Measurements from ENCODE around the gene CD63.

The CD63 gene

DNA sequence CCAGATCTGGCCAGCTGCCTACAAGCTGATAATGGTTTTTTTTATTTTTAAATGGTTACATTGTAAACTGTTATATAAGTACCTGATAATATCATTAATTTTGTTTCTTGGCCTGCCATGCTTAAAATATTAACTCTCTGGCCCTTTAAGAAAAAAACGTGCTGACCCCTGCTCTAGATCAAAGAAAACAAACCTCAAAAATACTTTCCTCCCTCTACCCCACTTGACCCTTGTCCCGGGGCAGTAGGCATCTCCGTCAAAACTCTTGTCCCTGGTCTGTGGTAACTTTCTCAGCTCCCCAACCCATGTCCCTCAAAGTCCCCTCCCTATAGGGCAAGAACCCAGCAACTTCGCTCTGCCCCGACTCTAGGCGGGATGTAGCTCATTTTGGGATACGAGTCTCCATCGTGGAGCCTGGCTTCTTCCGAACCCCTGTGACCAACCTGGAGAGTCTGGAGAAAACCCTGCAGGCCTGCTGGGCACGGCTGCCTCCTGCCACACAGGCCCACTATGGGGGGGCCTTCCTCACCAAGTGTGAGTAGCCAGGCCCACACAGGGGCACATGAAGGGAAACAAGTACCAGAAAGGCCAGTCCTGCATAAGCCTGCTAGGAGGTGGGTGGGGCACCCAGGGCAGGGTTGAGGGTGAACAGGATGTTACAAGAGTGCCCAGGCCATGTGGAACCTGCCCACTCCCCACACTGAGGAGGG is 5.1 kb downstream of the CD63 start:
- POLR2A ChIA-PET, result interaction anchor here (1.3 kb wide), 1 partner anchor 21 kb away, joined by 3 read pairs; no protein-coding TSS in a partner anchor
- no peaks in the 10 kb centered on the region for H3K4me1 ChIP-seq (ENCODE audit: control insufficient read depth, insufficient read depth, low read length)
- TF ChIP-seq GLIS2 (tag by site-specific recombination; IDR thresholded peaks at IDR 0.05) (peak; percentile 23; the same call in 1 of the 2 replicates), ZNF202 (tag by site-specific recombination; IDR thresholded peaks at IDR 0.05; ENCODE audit: borderline replicate concordance) (no peak), ZNF248 (tag by site-specific recombination; IDR thresholded peaks at IDR 0.05) (no peak), GLI4 (tag by site-specific recombination; IDR thresholded peaks at IDR 0.05) (no peak), SETDB1 (IDR thresholded peaks at IDR 0.05; ENCODE audit: insufficient read length, low read length) (no peak), ZIC2 (tag by site-specific recombination; IDR thresholded peaks at IDR 0.05) (peak; percentile 41; the same call in 1 of the 2 replicates), FEZF1 (tag by site-specific recombination; IDR thresholded peaks at IDR 0.05) (no peak), ZNF792 (tag by site-specific recombination; IDR thresholded peaks at IDR 0.05) (no peak)
- TF ChIP-seq, protein P1, sequence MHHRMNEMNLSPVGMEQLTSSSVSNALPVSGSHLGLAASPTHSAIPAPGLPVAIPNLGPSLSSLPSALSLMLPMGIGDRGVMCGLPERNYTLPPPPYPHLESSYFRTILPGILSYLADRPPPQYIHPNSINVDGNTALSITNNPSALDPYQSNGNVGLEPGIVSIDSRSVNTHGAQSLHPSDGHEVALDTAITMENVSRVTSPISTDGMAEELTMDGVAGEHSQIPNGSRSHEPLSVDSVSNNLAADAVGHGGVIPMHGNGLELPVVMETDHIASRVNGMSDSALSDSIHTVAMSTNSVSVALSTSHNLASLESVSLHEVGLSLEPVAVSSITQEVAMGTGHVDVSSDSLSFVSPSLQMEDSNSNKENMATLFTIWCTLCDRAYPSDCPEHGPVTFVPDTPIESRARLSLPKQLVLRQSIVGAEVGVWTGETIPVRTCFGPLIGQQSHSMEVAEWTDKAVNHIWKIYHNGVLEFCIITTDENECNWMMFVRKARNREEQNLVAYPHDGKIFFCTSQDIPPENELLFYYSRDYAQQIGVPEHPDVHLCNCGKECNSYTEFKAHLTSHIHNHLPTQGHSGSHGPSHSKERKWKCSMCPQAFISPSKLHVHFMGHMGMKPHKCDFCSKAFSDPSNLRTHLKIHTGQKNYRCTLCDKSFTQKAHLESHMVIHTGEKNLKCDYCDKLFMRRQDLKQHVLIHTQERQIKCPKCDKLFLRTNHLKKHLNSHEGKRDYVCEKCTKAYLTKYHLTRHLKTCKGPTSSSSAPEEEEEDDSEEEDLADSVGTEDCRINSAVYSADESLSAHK (tag by site-specific recombination; IDR thresholded peaks at IDR 0.05), result no peak
- TF ChIP-seq, protein P2, sequence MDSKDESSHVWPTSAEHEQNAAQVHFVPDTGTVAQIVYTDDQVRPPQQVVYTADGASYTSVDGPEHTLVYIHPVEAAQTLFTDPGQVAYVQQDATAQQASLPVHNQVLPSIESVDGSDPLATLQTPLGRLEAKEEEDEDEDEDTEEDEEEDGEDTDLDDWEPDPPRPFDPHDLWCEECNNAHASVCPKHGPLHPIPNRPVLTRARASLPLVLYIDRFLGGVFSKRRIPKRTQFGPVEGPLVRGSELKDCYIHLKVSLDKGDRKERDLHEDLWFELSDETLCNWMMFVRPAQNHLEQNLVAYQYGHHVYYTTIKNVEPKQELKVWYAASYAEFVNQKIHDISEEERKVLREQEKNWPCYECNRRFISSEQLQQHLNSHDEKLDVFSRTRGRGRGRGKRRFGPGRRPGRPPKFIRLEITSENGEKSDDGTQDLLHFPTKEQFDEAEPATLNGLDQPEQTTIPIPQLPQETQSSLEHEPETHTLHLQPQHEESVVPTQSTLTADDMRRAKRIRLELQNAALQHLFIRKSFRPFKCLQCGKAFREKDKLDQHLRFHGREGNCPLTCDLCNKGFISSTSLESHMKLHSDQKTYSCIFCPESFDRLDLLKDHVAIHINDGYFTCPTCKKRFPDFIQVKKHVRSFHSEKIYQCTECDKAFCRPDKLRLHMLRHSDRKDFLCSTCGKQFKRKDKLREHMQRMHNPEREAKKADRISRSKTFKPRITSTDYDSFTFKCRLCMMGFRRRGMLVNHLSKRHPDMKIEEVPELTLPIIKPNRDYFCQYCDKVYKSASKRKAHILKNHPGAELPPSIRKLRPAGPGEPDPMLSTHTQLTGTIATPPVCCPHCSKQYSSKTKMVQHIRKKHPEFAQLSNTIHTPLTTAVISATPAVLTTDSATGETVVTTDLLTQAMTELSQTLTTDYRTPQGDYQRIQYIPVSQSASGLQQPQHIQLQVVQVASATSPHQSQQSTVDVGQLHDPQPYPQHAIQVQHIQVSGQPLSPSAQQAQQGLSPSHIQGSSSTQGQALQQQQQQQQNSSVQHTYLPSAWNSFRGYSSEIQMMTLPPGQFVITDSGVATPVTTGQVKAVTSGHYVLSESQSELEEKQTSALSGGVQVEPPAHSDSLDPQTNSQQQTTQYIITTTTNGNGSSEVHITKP (tag by site-specific recombination; IDR thresholded peaks at IDR 0.05), result 0 out of 2 replicates have a peak, but pooled peaks have one; percentile 1
- H3K9me3 ChIP-seq (ENCODE audit: control insufficient read depth, insufficient read depth, low read depth, low read length), result no peaks in the 10 kb centered on the region
- CTCF ChIA-PET, result interaction anchor here (0.7 to 7.0 kb wide), 6 partner anchors 13 to 78 kb away, joined by 3 to 127 read pairs (median 6); partner anchors contain the start of gene ITGA7
- no peak overlapping the region for H3K27ac ChIP-seq (ENCODE audit: extremely low read depth, low read depth, low read length)
- H3K4me3 ChIP-seq (ENCODE audit: low read depth, low read length), result no peak overlapping the region
- peaks cover 12 to 71% of the 10 kb centered on the region in 2 experiments for H3K36me3 ChIP-seq (ENCODE audit: control insufficient read depth in 2 of 2, insufficient read depth in 1 of 2, low read length in 2 of 2)

DNA sequence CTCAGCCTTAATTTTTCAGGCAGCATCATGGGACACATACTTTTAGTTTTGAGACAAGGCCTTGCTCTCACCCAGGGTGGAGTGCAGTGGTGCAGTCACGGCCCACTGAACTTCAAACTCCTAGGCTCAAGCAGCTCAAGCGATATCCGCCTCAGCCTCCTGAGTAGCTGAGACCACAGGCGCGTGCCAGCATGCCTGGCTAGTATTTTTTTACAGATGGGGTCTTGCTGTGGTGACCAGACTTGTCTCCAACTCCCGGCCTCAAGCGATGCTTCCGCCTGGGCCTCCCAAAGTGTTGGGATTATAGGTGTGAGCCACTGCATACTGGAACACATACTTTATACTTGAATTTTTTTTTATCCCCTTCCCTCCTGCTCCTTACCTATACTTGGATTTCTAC is 5.9 kb downstream of the CD63 start:
- peaks cover 12 to 72% of the 10 kb centered on the region in 2 experiments for H3K36me3 ChIP-seq (ENCODE audit: control insufficient read depth in 2 of 2, insufficient read depth in 1 of 2, low read length in 2 of 2)
- no peaks in the 10 kb centered on the region for H3K9me3 ChIP-seq (ENCODE audit: control insufficient read depth, insufficient read depth, low read depth, low read length)
- no peak overlapping the region for H3K4me3 ChIP-seq (ENCODE audit: low read depth, low read length)
- ChIA-PET POLR2A (interaction anchor here (0.6 to 1.3 kb wide), 3 partner anchors 22 to 145 kb away, joined by 3 to 4 read pairs (median 4); no protein-coding TSS in a partner anchor), CTCF (interaction anchor here (0.7 to 7.0 kb wide), 6 partner anchors 8 to 77 kb away, joined by 3 to 127 read pairs (median 4); partner anchors contain the start of gene ITGA7)
- peaks cover under 1% of the 10 kb centered on the region; the same call in 1 of the 2 replicates for H3K4me1 ChIP-seq (ENCODE audit: control insufficient read depth, insufficient read depth, low read length)
- H3K27ac ChIP-seq (ENCODE audit: extremely low read depth, low read depth, low read length), result no peak overlapping the region
- TF ChIP-seq, protein P3, sequence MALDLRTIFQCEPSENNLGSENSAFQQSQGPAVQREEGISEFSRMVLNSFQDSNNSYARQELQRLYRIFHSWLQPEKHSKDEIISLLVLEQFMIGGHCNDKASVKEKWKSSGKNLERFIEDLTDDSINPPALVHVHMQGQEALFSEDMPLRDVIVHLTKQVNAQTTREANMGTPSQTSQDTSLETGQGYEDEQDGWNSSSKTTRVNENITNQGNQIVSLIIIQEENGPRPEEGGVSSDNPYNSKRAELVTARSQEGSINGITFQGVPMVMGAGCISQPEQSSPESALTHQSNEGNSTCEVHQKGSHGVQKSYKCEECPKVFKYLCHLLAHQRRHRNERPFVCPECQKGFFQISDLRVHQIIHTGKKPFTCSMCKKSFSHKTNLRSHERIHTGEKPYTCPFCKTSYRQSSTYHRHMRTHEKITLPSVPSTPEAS (tag by site-specific recombination; IDR thresholded peaks at IDR 0.05), result no peak
- TF ChIP-seq GLI4 (tag by site-specific recombination; IDR thresholded peaks at IDR 0.05), result no peak
- TF ChIP-seq, protein P4, sequence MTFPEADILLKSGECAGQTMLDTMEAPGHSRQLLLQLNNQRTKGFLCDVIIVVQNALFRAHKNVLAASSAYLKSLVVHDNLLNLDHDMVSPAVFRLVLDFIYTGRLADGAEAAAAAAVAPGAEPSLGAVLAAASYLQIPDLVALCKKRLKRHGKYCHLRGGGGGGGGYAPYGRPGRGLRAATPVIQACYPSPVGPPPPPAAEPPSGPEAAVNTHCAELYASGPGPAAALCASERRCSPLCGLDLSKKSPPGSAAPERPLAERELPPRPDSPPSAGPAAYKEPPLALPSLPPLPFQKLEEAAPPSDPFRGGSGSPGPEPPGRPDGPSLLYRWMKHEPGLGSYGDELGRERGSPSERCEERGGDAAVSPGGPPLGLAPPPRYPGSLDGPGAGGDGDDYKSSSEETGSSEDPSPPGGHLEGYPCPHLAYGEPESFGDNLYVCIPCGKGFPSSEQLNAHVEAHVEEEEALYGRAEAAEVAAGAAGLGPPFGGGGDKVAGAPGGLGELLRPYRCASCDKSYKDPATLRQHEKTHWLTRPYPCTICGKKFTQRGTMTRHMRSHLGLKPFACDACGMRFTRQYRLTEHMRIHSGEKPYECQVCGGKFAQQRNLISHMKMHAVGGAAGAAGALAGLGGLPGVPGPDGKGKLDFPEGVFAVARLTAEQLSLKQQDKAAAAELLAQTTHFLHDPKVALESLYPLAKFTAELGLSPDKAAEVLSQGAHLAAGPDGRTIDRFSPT (tag by site-specific recombination; IDR thresholded peaks at IDR 0.05), result no peak
- no peak for TF ChIP-seq ZNF768 (tag by site-specific recombination; IDR thresholded peaks at IDR 0.05)
- no peak for TF ChIP-seq ZNF623 (tag by site-specific recombination; IDR thresholded peaks at IDR 0.05)
- TF ChIP-seq, protein P5, sequence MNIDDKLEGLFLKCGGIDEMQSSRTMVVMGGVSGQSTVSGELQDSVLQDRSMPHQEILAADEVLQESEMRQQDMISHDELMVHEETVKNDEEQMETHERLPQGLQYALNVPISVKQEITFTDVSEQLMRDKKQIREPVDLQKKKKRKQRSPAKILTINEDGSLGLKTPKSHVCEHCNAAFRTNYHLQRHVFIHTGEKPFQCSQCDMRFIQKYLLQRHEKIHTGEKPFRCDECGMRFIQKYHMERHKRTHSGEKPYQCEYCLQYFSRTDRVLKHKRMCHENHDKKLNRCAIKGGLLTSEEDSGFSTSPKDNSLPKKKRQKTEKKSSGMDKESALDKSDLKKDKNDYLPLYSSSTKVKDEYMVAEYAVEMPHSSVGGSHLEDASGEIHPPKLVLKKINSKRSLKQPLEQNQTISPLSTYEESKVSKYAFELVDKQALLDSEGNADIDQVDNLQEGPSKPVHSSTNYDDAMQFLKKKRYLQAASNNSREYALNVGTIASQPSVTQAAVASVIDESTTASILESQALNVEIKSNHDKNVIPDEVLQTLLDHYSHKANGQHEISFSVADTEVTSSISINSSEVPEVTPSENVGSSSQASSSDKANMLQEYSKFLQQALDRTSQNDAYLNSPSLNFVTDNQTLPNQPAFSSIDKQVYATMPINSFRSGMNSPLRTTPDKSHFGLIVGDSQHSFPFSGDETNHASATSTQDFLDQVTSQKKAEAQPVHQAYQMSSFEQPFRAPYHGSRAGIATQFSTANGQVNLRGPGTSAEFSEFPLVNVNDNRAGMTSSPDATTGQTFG (tag by site-specific recombination; IDR thresholded peaks at IDR 0.05; ENCODE audit: borderline replicate concordance), result no peak
